ENCODE results near the gene ANKRD23.

DNA sequence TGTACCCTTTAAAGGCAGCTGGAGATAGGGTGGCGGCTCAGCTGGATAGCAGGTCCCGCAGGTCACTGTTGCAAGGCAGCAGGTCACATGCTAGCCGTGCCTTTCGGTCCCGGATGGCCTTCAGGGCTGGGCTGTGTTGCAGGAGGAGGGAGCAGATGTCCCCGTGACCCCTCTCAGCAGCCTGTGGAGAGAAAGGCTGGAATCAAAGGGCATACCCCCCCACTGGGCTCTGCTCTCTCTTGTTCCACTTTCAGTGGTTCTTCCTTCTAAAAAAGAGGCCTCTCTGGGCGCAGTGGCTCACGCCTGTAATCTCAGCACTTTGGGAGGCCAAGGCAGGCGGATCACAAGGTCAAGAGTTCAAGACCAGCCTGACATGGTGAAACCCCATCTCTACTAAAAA, 4.4 kb upstream of the ANKRD23 start:
- TF ChIP-seq, protein P1, sequence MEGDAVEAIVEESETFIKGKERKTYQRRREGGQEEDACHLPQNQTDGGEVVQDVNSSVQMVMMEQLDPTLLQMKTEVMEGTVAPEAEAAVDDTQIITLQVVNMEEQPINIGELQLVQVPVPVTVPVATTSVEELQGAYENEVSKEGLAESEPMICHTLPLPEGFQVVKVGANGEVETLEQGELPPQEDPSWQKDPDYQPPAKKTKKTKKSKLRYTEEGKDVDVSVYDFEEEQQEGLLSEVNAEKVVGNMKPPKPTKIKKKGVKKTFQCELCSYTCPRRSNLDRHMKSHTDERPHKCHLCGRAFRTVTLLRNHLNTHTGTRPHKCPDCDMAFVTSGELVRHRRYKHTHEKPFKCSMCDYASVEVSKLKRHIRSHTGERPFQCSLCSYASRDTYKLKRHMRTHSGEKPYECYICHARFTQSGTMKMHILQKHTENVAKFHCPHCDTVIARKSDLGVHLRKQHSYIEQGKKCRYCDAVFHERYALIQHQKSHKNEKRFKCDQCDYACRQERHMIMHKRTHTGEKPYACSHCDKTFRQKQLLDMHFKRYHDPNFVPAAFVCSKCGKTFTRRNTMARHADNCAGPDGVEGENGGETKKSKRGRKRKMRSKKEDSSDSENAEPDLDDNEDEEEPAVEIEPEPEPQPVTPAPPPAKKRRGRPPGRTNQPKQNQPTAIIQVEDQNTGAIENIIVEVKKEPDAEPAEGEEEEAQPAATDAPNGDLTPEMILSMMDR (IDR thresholded peaks at IDR 0.05; ENCODE audit: low read length): no peak
- no peak for TF ChIP-seq EZH2phosphoT487 (IDR thresholded peaks at IDR 0.05; ENCODE audit: low read length)
- no peak for TF ChIP-seq EZH2 (optimal IDR thresholded peaks at IDR 0.05; ENCODE audit: low read depth, low read length)
